HEK293 (cell line): ENCODE data around the gene ADORA3.

ENCODE experiments used
- CTCF ChIA-PET: fragments of 350-600 bp; formaldehyde crosslinking; extraction: SDS; loops from one replicate; lab custom pipeline; 2021; ENCODE audit warnings: antibody characterized with exemption; lab: Yijun Ruan, JAX
- POLR2A ChIA-PET: fragments of 300-600 bp; formaldehyde crosslinking; extraction: SDS; loops from one replicate; lab custom pipeline; 2020; ENCODE audit warnings: antibody characterized with exemption, inconsistent platforms; lab: Yijun Ruan, JAX
- H3K27ac ChIP-seq: fragments of 200-500 bp; sonication (Bioruptor generic); 2 replicates; pipeline ENCODE4 v1.5.1; 2014; ENCODE audit warnings: low read depth, low read length, control low read depth, inconsistent platforms; ENCODE audit errors: extremely low read depth
- H3K36me3 ChIP-seq, 2 experiments: fragments of 200-500 bp in 1 of 2; sonication (Bioruptor generic) in 1 of 2; 1 replicate in 1 of 2; 2 replicates in 1 of 2; pipeline ENCODE4 v1.5.1; 2014 to 2017; ENCODE audit warnings: inconsistent platforms in 2 of 2, low read length in 2 of 2; ENCODE audit not compliant: control insufficient read depth in 2 of 2, insufficient read depth in 1 of 2
- H3K4me1 ChIP-seq: fragments of 200-500 bp; sonication (Bioruptor generic); 2 replicates; pipeline ENCODE4 v1.5.1; 2014; ENCODE audit warnings: mild to moderate bottlenecking, low read length, inconsistent platforms; ENCODE audit not compliant: control insufficient read depth, insufficient read depth
- H3K4me3 ChIP-seq: 2 replicates; pipeline ENCODE4 v1.5.1; 2011; ENCODE audit warnings: low read depth, mild to moderate bottlenecking, control low read depth, low read length, moderate library complexity
- H3K9me3 ChIP-seq: fragments of 200-500 bp; sonication (Bioruptor generic); 2 replicates; pipeline ENCODE4 v1.5.1; 2014; ENCODE audit warnings: low read depth, low read length, inconsistent platforms; ENCODE audit not compliant: control insufficient read depth, insufficient read depth
- ZBTB49 ChIP-seq: fragments of 450-650 bp; formaldehyde crosslinking; IDR thresholded peaks from 2 replicates; pipeline ENCODE4 v1.5.1; 2016; ENCODE audit warnings: missing biosample characterization, missing genetic modification characterization, low read depth
- ZNF133 ChIP-seq: fragments of 450-650 bp; formaldehyde crosslinking; IDR thresholded peaks from 2 replicates; pipeline ENCODE4 v1.5.1; 2016; ENCODE audit warnings: missing biosample characterization, missing genetic modification characterization
- ZNF140 ChIP-seq: fragments of 450-650 bp; formaldehyde crosslinking; IDR thresholded peaks from 2 replicates; pipeline ENCODE4 v1.5.1; 2016; ENCODE audit warnings: missing biosample characterization, missing genetic modification characterization
- ZNF324 ChIP-seq: fragments of 450-650 bp; formaldehyde crosslinking; IDR thresholded peaks from 2 replicates; pipeline ENCODE4 v1.5.1; 2016; ENCODE audit warnings: missing biosample characterization, missing genetic modification characterization
- ZNF354C ChIP-seq: fragments of 450-650 bp; formaldehyde crosslinking; IDR thresholded peaks from 2 replicates; pipeline ENCODE4 v1.5.1; 2016; ENCODE audit warnings: missing biosample characterization, missing genetic modification characterization, low read depth, borderline replicate concordance
- ZNF423 ChIP-seq: fragments of 450-650 bp; formaldehyde crosslinking; IDR thresholded peaks from 2 replicates; pipeline ENCODE4 v1.5.1; 2016; ENCODE audit warnings: missing biosample characterization, missing genetic modification characterization
- ZNF473 ChIP-seq: fragments of 450-650 bp; formaldehyde crosslinking; IDR thresholded peaks from 2 replicates; pipeline ENCODE4 v1.5.1; 2017; ENCODE audit warnings: missing biosample characterization, missing genetic modification characterization
- ZNF48 ChIP-seq: fragments of 450-650 bp; formaldehyde crosslinking; IDR thresholded peaks from 2 replicates; pipeline ENCODE4 v1.5.1; 2016; ENCODE audit warnings: missing biosample characterization, missing genetic modification characterization
- ZNF571 ChIP-seq: fragments of 450-650 bp; formaldehyde crosslinking; IDR thresholded peaks from 2 replicates; pipeline ENCODE4 v1.5.0; 2017; ENCODE audit warnings: missing biosample characterization, missing genetic modification characterization
- ZNF600 ChIP-seq: fragments of 450-650 bp; formaldehyde crosslinking; IDR thresholded peaks from 2 replicates; pipeline ENCODE4 v1.5.1; 2016; ENCODE audit warnings: missing biosample characterization, missing genetic modification characterization
- ZNF610 ChIP-seq: fragments of 450-650 bp; formaldehyde crosslinking; IDR thresholded peaks from 2 replicates; pipeline ENCODE4 v1.5.1; 2016; ENCODE audit warnings: missing biosample characterization, missing genetic modification characterization, borderline replicate concordance
- ZNF664 ChIP-seq: fragments of 450-650 bp; formaldehyde crosslinking; IDR thresholded peaks from 2 replicates; pipeline ENCODE4 v1.5.1; 2016; ENCODE audit warnings: missing biosample characterization, missing genetic modification characterization
- ZSCAN23 ChIP-seq: fragments of 450-650 bp; formaldehyde crosslinking; IDR thresholded peaks from 2 replicates; pipeline ENCODE4 v1.5.1; 2016; ENCODE audit warnings: missing biosample characterization, missing genetic modification characterization
- ZXDB ChIP-seq: fragments of 450-650 bp; formaldehyde crosslinking; IDR thresholded peaks from 2 replicates; pipeline ENCODE4 v1.5.1; 2016; ENCODE audit warnings: missing biosample characterization, missing genetic modification characterization
- TF ChIP-seq, protein P1 (sequence below): fragments of 450-650 bp; formaldehyde crosslinking; IDR thresholded peaks from 2 replicates; pipeline ENCODE4 v1.5.1; 2017; ENCODE audit warnings: missing biosample characterization, missing genetic modification characterization
- TF ChIP-seq, protein P2 (sequence below): sonication (generic); formaldehyde crosslinking; IDR thresholded peaks from 2 replicates; pipeline ENCODE4 v1.8.1; 2022; ENCODE audit warnings: mild to moderate bottlenecking, moderate library complexity, missing genetic modification reagents
- TF ChIP-seq, protein P3 (sequence below): fragments of 450-650 bp; formaldehyde crosslinking; IDR thresholded peaks from 2 replicates; pipeline ENCODE4 v1.5.1; 2016; ENCODE audit warnings: missing biosample characterization, missing genetic modification characterization, borderline replicate concordance

ADORA3 gene

DNA sequence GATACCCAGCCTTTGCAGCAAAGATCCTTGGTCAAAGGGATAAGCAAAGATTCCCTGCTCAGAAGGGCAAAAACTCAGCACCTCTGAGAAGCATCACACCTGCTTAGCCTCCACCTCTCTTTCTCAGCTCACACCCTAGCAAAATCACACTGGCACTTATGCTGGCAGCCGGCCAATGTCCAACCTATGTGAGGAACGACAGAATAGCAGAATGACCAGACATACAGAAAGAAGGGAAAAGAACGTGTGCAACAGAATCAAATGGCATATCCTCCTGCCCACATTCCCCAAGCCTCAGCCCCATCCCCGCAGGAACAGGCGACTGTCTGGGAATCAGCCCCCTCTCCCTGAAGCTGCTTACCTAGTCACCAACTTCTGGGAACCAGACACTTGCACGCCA lies 664 bp upstream of the ADORA3 start:
- H3K4me3 ChIP-seq: no peak overlapping the region
- TF ChIP-seq ZBTB49 (tag by site-specific recombination): peak; percentile 56; the same call in 1 of the 2 replicates
- TF ChIP-seq ZNF324 (tag by site-specific recombination): no peak
- H3K9me3 ChIP-seq: no peaks in the 10 kb centered on the region
- POLR2A ChIA-PET: no interaction called here
- no peaks in the 10 kb centered on the region for H3K4me1 ChIP-seq
- CTCF ChIA-PET: interaction anchor here (0.7 kb wide), 1 partner anchor 54 kb away, joined by 3 read pairs; no protein-coding TSS in a partner anchor
- no peak overlapping the region for H3K27ac ChIP-seq
- no peaks in the 10 kb centered on the region for H3K36me3 ChIP-seq

DNA sequence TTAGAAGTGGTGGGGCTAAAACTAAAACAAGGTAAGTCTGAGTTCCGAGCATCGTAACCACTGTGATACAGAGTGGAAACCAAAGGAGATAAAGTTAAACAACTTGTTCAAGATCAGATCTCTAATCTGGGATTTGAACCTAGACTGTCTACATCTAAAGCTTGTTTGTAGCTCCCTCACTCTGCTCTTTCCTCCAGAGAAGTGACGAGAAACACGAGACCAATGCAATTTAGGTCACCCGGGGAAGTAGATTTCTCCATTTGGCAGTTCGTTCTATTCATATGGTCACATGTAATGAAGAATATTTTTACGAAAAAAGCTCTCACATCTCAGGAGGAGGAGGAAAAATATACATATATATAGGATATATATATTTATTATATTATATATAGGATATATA lies 1.8 kb downstream of the ADORA3 start:
- CTCF ChIA-PET: interaction anchor here (1.3 kb wide), 1 partner anchor 213 kb away, joined by 3 read pairs; no protein-coding TSS in a partner anchor

More for the DNA sequence above, 1.8 kb downstream of the ADORA3 start:
- Histone ChIP-seq H3K27ac (no peak overlapping the region), H3K9me3 (no peaks in the 10 kb centered on the region), H3K36me3 (no peaks in the 10 kb centered on the region), H3K4me1 (no peaks in the 10 kb centered on the region), H3K4me3 (no peak overlapping the region)
- POLR2A ChIA-PET: no interaction called here
- no peak for TF ChIP-seq ZNF423 (tag by site-specific recombination)
- TF ChIP-seq, protein P1, sequence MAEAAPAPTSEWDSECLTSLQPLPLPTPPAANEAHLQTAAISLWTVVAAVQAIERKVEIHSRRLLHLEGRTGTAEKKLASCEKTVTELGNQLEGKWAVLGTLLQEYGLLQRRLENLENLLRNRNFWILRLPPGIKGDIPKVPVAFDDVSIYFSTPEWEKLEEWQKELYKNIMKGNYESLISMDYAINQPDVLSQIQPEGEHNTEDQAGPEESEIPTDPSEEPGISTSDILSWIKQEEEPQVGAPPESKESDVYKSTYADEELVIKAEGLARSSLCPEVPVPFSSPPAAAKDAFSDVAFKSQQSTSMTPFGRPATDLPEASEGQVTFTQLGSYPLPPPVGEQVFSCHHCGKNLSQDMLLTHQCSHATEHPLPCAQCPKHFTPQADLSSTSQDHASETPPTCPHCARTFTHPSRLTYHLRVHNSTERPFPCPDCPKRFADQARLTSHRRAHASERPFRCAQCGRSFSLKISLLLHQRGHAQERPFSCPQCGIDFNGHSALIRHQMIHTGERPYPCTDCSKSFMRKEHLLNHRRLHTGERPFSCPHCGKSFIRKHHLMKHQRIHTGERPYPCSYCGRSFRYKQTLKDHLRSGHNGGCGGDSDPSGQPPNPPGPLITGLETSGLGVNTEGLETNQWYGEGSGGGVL (tag by site-specific recombination): no peak
- TF ChIP-seq ZNF133 (tag by site-specific recombination): no peak
- TF ChIP-seq ZNF571: no peak
- TF ChIP-seq ZNF600 (tag by site-specific recombination): no peak
- TF ChIP-seq ZNF664: no peak
- TF ChIP-seq, protein P2, sequence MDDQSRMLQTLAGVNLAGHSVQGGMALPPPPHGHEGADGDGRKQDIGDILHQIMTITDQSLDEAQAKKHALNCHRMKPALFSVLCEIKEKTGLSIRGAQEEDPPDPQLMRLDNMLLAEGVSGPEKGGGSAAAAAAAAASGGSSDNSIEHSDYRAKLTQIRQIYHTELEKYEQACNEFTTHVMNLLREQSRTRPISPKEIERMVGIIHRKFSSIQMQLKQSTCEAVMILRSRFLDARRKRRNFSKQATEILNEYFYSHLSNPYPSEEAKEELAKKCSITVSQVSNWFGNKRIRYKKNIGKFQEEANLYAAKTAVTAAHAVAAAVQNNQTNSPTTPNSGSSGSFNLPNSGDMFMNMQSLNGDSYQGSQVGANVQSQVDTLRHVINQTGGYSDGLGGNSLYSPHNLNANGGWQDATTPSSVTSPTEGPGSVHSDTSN (CRISPR knock-in tag): no peak
- TF ChIP-seq ZNF354C (tag by site-specific recombination): no peak
- TF ChIP-seq ZSCAN23 (tag by site-specific recombination): no peak
- no peak for TF ChIP-seq ZNF140
- no peak for TF ChIP-seq ZXDB (tag by site-specific recombination)
- TF ChIP-seq ZNF48: no peak
- TF ChIP-seq ZNF473 (tag by site-specific recombination): no peak
- TF ChIP-seq, protein P3, sequence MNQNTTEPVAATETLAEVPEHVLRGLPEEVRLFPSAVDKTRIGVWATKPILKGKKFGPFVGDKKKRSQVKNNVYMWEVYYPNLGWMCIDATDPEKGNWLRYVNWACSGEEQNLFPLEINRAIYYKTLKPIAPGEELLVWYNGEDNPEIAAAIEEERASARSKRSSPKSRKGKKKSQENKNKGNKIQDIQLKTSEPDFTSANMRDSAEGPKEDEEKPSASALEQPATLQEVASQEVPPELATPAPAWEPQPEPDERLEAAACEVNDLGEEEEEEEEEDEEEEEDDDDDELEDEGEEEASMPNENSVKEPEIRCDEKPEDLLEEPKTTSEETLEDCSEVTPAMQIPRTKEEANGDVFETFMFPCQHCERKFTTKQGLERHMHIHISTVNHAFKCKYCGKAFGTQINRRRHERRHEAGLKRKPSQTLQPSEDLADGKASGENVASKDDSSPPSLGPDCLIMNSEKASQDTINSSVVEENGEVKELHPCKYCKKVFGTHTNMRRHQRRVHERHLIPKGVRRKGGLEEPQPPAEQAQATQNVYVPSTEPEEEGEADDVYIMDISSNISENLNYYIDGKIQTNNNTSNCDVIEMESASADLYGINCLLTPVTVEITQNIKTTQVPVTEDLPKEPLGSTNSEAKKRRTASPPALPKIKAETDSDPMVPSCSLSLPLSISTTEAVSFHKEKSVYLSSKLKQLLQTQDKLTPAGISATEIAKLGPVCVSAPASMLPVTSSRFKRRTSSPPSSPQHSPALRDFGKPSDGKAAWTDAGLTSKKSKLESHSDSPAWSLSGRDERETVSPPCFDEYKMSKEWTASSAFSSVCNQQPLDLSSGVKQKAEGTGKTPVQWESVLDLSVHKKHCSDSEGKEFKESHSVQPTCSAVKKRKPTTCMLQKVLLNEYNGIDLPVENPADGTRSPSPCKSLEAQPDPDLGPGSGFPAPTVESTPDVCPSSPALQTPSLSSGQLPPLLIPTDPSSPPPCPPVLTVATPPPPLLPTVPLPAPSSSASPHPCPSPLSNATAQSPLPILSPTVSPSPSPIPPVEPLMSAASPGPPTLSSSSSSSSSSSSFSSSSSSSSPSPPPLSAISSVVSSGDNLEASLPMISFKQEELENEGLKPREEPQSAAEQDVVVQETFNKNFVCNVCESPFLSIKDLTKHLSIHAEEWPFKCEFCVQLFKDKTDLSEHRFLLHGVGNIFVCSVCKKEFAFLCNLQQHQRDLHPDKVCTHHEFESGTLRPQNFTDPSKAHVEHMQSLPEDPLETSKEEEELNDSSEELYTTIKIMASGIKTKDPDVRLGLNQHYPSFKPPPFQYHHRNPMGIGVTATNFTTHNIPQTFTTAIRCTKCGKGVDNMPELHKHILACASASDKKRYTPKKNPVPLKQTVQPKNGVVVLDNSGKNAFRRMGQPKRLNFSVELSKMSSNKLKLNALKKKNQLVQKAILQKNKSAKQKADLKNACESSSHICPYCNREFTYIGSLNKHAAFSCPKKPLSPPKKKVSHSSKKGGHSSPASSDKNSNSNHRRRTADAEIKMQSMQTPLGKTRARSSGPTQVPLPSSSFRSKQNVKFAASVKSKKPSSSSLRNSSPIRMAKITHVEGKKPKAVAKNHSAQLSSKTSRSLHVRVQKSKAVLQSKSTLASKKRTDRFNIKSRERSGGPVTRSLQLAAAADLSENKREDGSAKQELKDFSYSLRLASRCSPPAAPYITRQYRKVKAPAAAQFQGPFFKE: no peak
- no peak for TF ChIP-seq ZNF610 (tag by site-specific recombination)
